ENCODE data around the gene SEC31A. TPM values are rescaled to one million over a fixed set of nuclear protein-coding genes. Genes with fewer than 3 reads are reported as not detected.
"Not testable (repeated sequence)": the region's sequence is repeated elsewhere in the genome, so short reads cannot be mapped to it uniquely, and the experiment has no call there.

The SEC31A gene
- total RNA-seq, 1 experiment from 2014 or later: 70.2 TPM

DNA sequence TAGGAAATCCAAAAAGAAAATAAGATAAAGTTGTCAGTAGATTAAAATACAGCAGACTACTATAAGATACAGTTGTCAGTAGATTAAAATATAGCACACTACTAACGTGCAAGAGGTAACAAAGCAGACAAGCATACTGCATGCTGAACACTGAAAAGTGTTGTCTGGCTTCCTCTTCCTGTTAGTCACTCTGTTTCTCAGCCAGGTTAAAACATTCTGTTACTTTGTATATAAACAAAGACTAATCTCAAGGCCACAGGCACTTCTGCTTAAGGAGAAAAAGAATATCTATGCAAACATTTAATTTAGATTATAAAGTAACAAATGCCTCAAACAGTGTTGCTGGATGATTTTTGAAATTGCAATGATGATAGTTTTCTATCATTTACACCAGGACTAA is 51.3 kb downstream of the SEC31A start:
- no peak overlapping the region for H2AFZ ChIP-seq (ENCODE audit: low read length)
- no peak overlapping the region for H3K4me3 ChIP-seq (ENCODE audit: low read length)
- no peaks in the 10 kb centered on the region for H3K4me1 ChIP-seq (ENCODE audit: low read length)
- H3K36me3 ChIP-seq (ENCODE audit: insufficient read depth, low read length): peaks cover 8% of the 10 kb centered on the region; the same call in 1 of the 2 replicates
- H3K4me2 ChIP-seq (ENCODE audit: low read depth, low read length, poor library complexity, severe bottlenecking): no peak overlapping the region
- no peaks in the 10 kb centered on the region for H4K20me1 ChIP-seq (ENCODE audit: insufficient read depth, low read depth, low read length)
- no peaks in the 10 kb centered on the region for H3K9me2 ChIP-seq (replicated peaks; ENCODE audit: insufficient read depth, low read length)
- no peak overlapping the region for H3K9ac ChIP-seq (ENCODE audit: low read length)
- no peak for DNase-seq
- no peaks in the 10 kb centered on the region for H3K79me2 ChIP-seq (ENCODE audit: low read length)
- H3K9me3 ChIP-seq (ENCODE audit: low read length): no peaks in the 10 kb centered on the region
- H3K27me3 ChIP-seq (ENCODE audit: low read length): no peaks in the 10 kb centered on the region
- no peak overlapping the region for H3K27ac ChIP-seq (ENCODE audit: low read length)

DNA sequence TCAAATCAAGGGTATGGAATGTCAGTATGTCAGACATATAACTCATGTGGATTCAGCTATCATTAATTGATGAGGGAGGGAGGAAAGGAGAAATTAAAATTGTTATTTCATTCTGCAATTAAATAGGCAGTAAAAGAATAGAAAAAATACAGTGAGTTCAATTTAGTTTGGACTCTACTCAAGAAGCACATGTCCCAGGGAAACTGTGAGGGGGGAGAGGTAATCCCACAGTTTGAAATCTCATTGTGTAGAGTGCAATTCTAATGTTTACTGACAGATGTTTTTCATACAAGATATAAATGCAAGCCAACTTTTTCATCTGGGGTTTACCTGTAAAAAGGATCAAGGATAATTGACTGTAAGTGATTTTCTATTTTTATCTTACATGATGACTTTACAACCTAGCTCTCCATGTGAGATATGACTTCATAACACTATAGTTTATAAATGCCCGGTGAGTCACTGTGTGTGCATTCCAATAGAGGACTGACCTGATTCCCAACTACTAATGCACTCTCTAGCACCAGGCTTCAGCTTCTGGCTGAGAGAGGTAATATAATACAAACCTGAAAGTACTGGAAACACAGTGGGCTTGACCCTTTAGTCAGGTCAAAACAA is 57.1 kb downstream of the SEC31A start:
- H3K36me3 ChIP-seq (ENCODE audit: insufficient read depth, low read length): peaks cover 12% of the 10 kb centered on the region
- no peaks in the 10 kb centered on the region for H3K79me2 ChIP-seq (ENCODE audit: low read length)
- H3K4me2 ChIP-seq (ENCODE audit: low read depth, low read length, poor library complexity, severe bottlenecking): no peak overlapping the region

DNA sequence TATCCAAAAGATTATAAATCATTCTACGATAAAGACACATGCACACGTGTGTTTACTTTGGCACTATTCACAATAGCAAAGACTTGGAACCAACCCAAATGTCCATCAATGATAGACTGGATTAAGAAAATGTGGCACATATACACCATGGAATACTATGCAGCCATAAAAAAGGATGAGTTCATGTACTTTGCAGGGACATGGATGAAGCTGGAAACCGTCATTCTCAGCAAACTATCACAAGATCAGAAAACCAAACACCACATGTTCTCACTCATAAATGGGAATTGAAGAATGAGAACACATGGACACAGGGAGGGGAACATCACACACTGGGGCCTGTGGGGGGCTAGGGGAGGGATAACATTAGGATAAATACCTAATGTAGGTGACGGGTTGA is 57.9 kb downstream of the SEC31A start:
- DNase-seq; H3K79me2 ChIP-seq (ENCODE audit: low read length); H3K4me1 ChIP-seq (ENCODE audit: low read length); H3K4me2 ChIP-seq (ENCODE audit: low read depth, low read length, poor library complexity, severe bottlenecking); H3K9ac ChIP-seq (ENCODE audit: low read length); H3K4me3 ChIP-seq (ENCODE audit: low read length); H3K9me3 ChIP-seq (ENCODE audit: low read length); H3K27ac ChIP-seq (ENCODE audit: low read length); H3K9me2 ChIP-seq (replicated peaks; ENCODE audit: insufficient read depth, low read length); H4K20me1 ChIP-seq (ENCODE audit: insufficient read depth, low read depth, low read length); H2AFZ ChIP-seq (ENCODE audit: low read length); H3K27me3 ChIP-seq (ENCODE audit: low read length): not testable (repeated sequence)
- peaks cover 13% of the 10 kb centered on the region for H3K36me3 ChIP-seq (ENCODE audit: insufficient read depth, low read length)

More for the DNA sequence above, 57.1 kb downstream of the SEC31A start:
- Histone ChIP-seq H3K27ac (ENCODE audit: low read length) (no peak overlapping the region), H2AFZ (ENCODE audit: low read length) (no peak overlapping the region), H3K9me2 (replicated peaks; ENCODE audit: insufficient read depth, low read length) (no peaks in the 10 kb centered on the region), H4K20me1 (ENCODE audit: insufficient read depth, low read depth, low read length) (no peaks in the 10 kb centered on the region), H3K9ac (ENCODE audit: low read length) (no peak overlapping the region), H3K4me3 (ENCODE audit: low read length) (no peak overlapping the region), H3K9me3 (ENCODE audit: low read length) (no peaks in the 10 kb centered on the region), H3K4me1 (ENCODE audit: low read length) (no peaks in the 10 kb centered on the region), H3K27me3 (ENCODE audit: low read length) (no peaks in the 10 kb centered on the region)
- DNase-seq: no peak

DNA sequence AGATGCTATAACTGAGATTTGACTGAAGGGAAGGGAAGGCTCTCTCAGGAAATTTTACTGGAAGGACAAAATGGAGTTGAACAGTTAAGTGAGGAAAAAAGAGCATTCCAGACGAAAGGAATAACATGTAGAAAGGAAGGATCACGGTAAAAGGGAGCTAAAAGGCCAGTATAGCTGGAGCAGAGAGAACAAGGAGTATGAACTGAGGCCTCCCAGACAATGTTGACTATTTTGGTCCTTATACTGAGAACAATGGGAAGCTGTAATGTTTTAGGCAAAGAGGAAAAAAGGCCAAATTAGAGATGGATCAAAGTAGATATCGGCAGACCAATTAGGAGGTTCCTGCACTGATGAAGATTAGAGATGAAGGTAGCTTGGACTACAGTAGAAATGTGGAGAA is 65.5 kb downstream of the SEC31A start:
- DNase-seq: no peak
- no peak overlapping the region for H2AFZ ChIP-seq (ENCODE audit: low read length)

DNA sequence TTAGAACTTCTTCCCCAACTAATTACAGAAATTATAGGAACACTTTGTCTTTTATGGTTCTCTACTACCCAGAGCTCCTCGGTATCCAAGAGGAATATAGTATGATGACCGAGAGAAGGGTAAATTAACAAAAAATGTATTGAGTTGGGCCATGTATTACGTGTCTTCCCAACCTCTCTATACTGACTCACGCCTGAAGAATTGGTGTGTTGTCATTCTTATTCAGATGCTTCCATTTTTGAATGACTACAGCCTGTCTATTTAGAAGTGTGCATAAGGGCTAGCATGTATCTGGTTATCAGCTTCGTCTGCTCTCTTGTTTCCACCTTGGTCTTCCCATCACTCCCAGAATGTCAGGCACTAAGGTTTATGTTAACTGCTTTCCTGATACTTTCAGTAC is 67.9 kb downstream of the SEC31A start:
- Histone ChIP-seq H3K4me1 (ENCODE audit: low read length) (no peaks in the 10 kb centered on the region), H3K4me2 (ENCODE audit: low read depth, low read length, poor library complexity, severe bottlenecking) (no peak overlapping the region), H3K9me3 (ENCODE audit: low read length) (no peaks in the 10 kb centered on the region), H4K20me1 (ENCODE audit: insufficient read depth, low read depth, low read length) (no peaks in the 10 kb centered on the region), H3K9ac (ENCODE audit: low read length) (no peak overlapping the region), H3K9me2 (replicated peaks; ENCODE audit: insufficient read depth, low read length) (no peaks in the 10 kb centered on the region), H3K79me2 (ENCODE audit: low read length) (no peaks in the 10 kb centered on the region), H3K4me3 (ENCODE audit: low read length) (no peak overlapping the region), H3K27ac (ENCODE audit: low read length) (no peak overlapping the region), H2AFZ (ENCODE audit: low read length) (no peak overlapping the region), H3K36me3 (ENCODE audit: insufficient read depth, low read length) (no peaks in the 10 kb centered on the region; the same call in 1 of the 2 replicates), H3K27me3 (ENCODE audit: low read length) (no peaks in the 10 kb centered on the region)
- no peak for DNase-seq

More for the DNA sequence above, 65.5 kb downstream of the SEC31A start:
- H3K9ac ChIP-seq (ENCODE audit: low read length): no peak overlapping the region
- no peaks in the 10 kb centered on the region for H4K20me1 ChIP-seq (ENCODE audit: insufficient read depth, low read depth, low read length)
- H3K36me3 ChIP-seq (ENCODE audit: insufficient read depth, low read length): peaks cover 4% of the 10 kb centered on the region; the same call in 1 of the 2 replicates
- no peaks in the 10 kb centered on the region for H3K4me1 ChIP-seq (ENCODE audit: low read length)
- H3K4me2 ChIP-seq (ENCODE audit: low read depth, low read length, poor library complexity, severe bottlenecking): no peak overlapping the region
- H3K9me2 ChIP-seq (replicated peaks; ENCODE audit: insufficient read depth, low read length): no peaks in the 10 kb centered on the region
- no peaks in the 10 kb centered on the region for H3K79me2 ChIP-seq (ENCODE audit: low read length)
- no peak overlapping the region for H3K27ac ChIP-seq (ENCODE audit: low read length)
- H3K27me3 ChIP-seq (ENCODE audit: low read length): no peaks in the 10 kb centered on the region
- no peak overlapping the region for H3K4me3 ChIP-seq (ENCODE audit: low read length)
- H3K9me3 ChIP-seq (ENCODE audit: low read length): no peaks in the 10 kb centered on the region

DNA sequence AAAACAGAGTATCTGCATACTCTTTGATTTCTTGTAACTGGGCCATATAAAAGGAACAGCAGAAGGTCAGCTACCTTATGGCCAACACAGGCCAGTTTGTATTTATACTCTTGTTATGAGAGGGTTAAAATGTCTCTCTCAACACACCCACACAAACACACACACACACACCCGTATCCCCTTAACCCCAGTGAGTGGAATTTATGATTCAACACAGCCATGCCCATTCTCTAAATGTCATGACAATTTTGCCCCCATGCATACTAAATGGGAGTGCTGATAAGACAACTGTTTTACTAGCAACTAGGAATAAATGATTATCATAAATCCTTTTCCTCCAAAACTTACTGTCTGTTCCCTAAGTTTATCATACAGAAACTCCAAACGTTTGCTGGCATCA is 70.3 kb downstream of the SEC31A start:
- no peak for DNase-seq
- H3K9ac ChIP-seq (ENCODE audit: low read length): no peak overlapping the region

DNA sequence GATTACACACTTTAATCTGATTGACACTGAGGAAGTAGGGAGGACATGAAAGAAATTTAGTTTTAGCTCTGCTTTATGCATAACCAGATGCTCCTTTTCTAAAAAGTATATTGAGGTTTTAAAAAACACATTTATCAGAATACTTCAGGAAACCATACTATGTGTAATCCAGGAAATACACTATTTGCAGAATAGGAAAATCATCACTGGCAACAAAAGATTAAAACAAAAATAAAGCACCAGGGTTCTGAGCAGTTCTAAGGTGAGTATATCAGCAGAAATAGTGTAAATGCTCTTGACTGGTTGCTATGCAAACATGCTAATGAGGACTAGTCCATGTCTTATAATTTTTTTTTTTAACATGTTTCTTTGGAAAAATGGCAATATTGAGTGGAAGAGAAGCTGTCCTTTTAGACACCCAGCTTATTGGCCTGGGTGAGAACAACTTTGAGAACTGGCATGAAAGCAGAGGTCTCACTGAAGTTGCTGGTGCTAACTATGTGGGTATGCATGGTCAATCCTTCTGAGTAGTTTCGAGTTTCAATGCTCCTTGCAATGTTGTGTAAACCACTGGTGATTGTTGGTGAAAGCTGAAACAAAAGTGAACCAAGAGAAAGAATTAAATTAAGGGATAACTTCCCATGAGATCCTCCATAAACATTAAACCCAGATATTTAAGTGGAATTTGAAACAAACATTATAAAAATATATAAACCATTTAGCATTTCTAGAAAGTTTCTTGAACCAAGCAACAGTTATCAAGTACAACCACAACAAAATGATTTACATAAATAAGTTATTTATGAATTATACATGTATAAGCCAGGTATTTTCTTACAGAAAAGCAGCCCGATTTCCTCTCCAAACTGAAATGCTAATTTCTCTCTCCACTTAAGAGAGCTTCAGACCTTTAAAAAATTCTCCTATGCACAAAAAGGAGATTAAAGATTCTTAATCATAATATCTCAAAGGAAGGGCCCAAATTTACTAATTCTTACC is 72.0 kb downstream of the SEC31A start:
- no peak overlapping the region for H3K4me3 ChIP-seq (ENCODE audit: low read length)
- no peaks in the 10 kb centered on the region for H3K9me3 ChIP-seq (ENCODE audit: low read length)
- H3K27ac ChIP-seq (ENCODE audit: low read length): no peak overlapping the region
- no peaks in the 10 kb centered on the region for H3K79me2 ChIP-seq (ENCODE audit: low read length)
- no peaks in the 10 kb centered on the region for H3K27me3 ChIP-seq (ENCODE audit: low read length)
- no peaks in the 10 kb centered on the region for H3K4me1 ChIP-seq (ENCODE audit: low read length)
- no peak for DNase-seq
- H4K20me1 ChIP-seq (ENCODE audit: insufficient read depth, low read depth, low read length): no peaks in the 10 kb centered on the region
- no peaks in the 10 kb centered on the region for H3K9me2 ChIP-seq (replicated peaks; ENCODE audit: insufficient read depth, low read length)
- no peak overlapping the region for H2AFZ ChIP-seq (ENCODE audit: low read length)
- H3K4me2 ChIP-seq (ENCODE audit: low read depth, low read length, poor library complexity, severe bottlenecking): no peak overlapping the region
- H3K9ac ChIP-seq (ENCODE audit: low read length): no peak overlapping the region
- H3K36me3 ChIP-seq (ENCODE audit: insufficient read depth, low read length): no peaks in the 10 kb centered on the region

More for the DNA sequence above, 70.3 kb downstream of the SEC31A start:
- Histone ChIP-seq H3K4me2 (ENCODE audit: low read depth, low read length, poor library complexity, severe bottlenecking) (no peak overlapping the region), H3K4me1 (ENCODE audit: low read length) (no peaks in the 10 kb centered on the region), H2AFZ (ENCODE audit: low read length) (no peak overlapping the region), H3K27ac (ENCODE audit: low read length) (no peak overlapping the region), H3K79me2 (ENCODE audit: low read length) (no peaks in the 10 kb centered on the region), H3K27me3 (ENCODE audit: low read length) (no peaks in the 10 kb centered on the region), H4K20me1 (ENCODE audit: insufficient read depth, low read depth, low read length) (no peaks in the 10 kb centered on the region), H3K9me3 (ENCODE audit: low read length) (no peaks in the 10 kb centered on the region), H3K9me2 (replicated peaks; ENCODE audit: insufficient read depth, low read length) (no peaks in the 10 kb centered on the region), H3K4me3 (ENCODE audit: low read length) (no peak overlapping the region), H3K36me3 (ENCODE audit: insufficient read depth, low read length) (no peaks in the 10 kb centered on the region)

DNA sequence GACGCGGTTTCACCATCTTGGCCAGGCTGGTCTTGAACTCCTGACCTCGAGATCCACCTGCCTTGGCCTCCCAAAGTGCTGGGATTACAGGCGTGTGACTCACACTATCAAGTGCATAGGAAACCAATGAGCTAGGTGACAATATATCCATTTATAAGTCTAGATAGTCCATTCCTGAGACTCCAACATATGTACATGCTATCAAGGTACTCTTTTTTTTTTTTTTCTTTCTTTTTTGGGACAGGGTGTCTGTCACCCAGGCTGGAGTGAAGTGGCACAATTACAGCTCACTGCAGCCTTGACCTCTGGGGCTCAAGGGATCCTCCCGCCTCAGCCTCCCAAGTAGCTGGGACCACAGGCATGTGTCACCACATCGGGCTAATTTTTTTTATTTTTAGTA is 74.1 kb downstream of the SEC31A start:
- not testable (repeated sequence) for DNase-seq; H3K4me2 ChIP-seq (ENCODE audit: low read depth, low read length, poor library complexity, severe bottlenecking); H3K9me2 ChIP-seq (replicated peaks; ENCODE audit: insufficient read depth, low read length)

More for the DNA sequence above, 74.1 kb downstream of the SEC31A start:
- H3K4me1 ChIP-seq (ENCODE audit: low read length); H3K79me2 ChIP-seq (ENCODE audit: low read length); H3K27me3 ChIP-seq (ENCODE audit: low read length); H2AFZ ChIP-seq (ENCODE audit: low read length); H3K36me3 ChIP-seq (ENCODE audit: insufficient read depth, low read length); H3K9me3 ChIP-seq (ENCODE audit: low read length); H3K4me3 ChIP-seq (ENCODE audit: low read length); H3K27ac ChIP-seq (ENCODE audit: low read length); H3K9ac ChIP-seq (ENCODE audit: low read length); H4K20me1 ChIP-seq (ENCODE audit: insufficient read depth, low read depth, low read length): not testable (repeated sequence)

Data from Karpas-422 (cell line).